NCI-H1930 (cell line): ENCODE results near the gene TIAM2.
"Not testable (repeated sequence)": the region's sequence is repeated elsewhere in the genome, so short reads cannot be mapped to it uniquely, and the experiment has no call there.

Experiments
- DNase-seq, 2 experiments: peaks; one replicate each; lab custom pipeline; 2025; lab: John Stamatoyannopoulos, UW

Gene TIAM2

GRCh38 chr6:154991207-154991606 is 3.9 kb upstream of the TIAM2 start:
- no peak for DNase-seq

- DNase-seq, result no peak
These were observed 2.1 kb upstream of the TIAM2 start for GRCh38 chr6:154993026-154993425.

- no peak for DNase-seq
These were observed 1.4 kb upstream of the TIAM2 start for GRCh38 chr6:154993710-154994109.

- DNase-seq, result no peak
These were observed 270 bp upstream of the TIAM2 start for GRCh38 chr6:154994836-154995253.

- DNase-seq, result no peak
These were observed 988 bp downstream of the TIAM2 start for GRCh38 chr6:154996016-154996590.

GRCh38 chr6:154996841-154997311 is 1.8 kb downstream of the TIAM2 start:
- no peak for DNase-seq

- DNase-seq, result no peak
These were observed 3.7 kb downstream of the TIAM2 start for GRCh38 chr6:154998855-154999254.

- DNase-seq, result no peak
These were observed 6.4 kb downstream of the TIAM2 start for GRCh38 chr6:155001482-155001881.

GRCh38 chr6:155001934-155002333 is 6.8 kb downstream of the TIAM2 start:
- no peak for DNase-seq

- DNase-seq, result no peak
These were observed 8.4 kb downstream of the TIAM2 start for GRCh38 chr6:155003476-155003875.

GRCh38 chr6:155004017-155004416 is 8.9 kb downstream of the TIAM2 start:
- no peak for DNase-seq

- no peak for DNase-seq
These were observed 9.7 kb downstream of the TIAM2 start for GRCh38 chr6:155004576-155005372.

- no peak for DNase-seq
These were observed 13.5 kb downstream of the TIAM2 start for GRCh38 chr6:155008625-155009024.

- DNase-seq, result no peak
These were observed 15.8 kb downstream of the TIAM2 start for GRCh38 chr6:155010940-155011339.

- DNase-seq, result no peak
These were observed 16.7 kb downstream of the TIAM2 start for GRCh38 chr6:155011809-155012291.

- no peak for DNase-seq
These were observed 18.4 kb downstream of the TIAM2 start for GRCh38 chr6:155013457-155013876.

GRCh38 chr6:155014137-155014536 is 19.0 kb downstream of the TIAM2 start:
- DNase-seq, result no peak

- DNase-seq, result no peak
These were observed 19.7 kb downstream of the TIAM2 start for GRCh38 chr6:155014670-155015300.

- DNase-seq, result not testable (repeated sequence)
These were observed 23.3 kb downstream of the TIAM2 start for GRCh38 chr6:155018415-155018814.

- DNase-seq, result no peak
These were observed 26.6 kb downstream of the TIAM2 start for GRCh38 chr6:155021680-155022079.

GRCh38 chr6:155022721-155023120 is 27.6 kb downstream of the TIAM2 start:
- DNase-seq, result no peak

GRCh38 chr6:155023717-155024116 is 28.6 kb downstream of the TIAM2 start:
- DNase-seq, result no peak
